HepG2 (cell line): ENCODE data around the gene LIF. TPM values are rescaled to one million over a fixed set of nuclear protein-coding genes. Genes with fewer than 3 reads are reported as not detected.

ENCODE experiments used
- ATAC-seq: fragments of 200-7000 bp; cut with Tn5 transposase; 3 replicates; pipeline ENCODE4 v1.9.1; 2020; ENCODE audit warnings: mild to moderate bottlenecking, moderate library complexity
- BruUV-seq: library from RNA; stranded (reverse); fragments of 400-500 nt; replicated peaks from 2 replicates; lab custom pipeline; 2021; lab: Mats Ljungman, UMichigan
- CTCF ChIA-PET: fragments of 300-600 bp; formaldehyde crosslinking; extraction: SDS; loops from one replicate; lab custom pipeline; 2021; ENCODE audit warnings: low total read pairs, inconsistent platforms, low intra/inter-chr PET ratio; lab: Yijun Ruan, JAX
- POLR2A ChIA-PET: fragments of 350-600 bp; sonication (Branson Sonifier 250); formaldehyde crosslinking; loops from one replicate; lab custom pipeline; 2020; ENCODE audit warnings: antibody characterized with exemption, inconsistent platforms; lab: Yijun Ruan, JAX
- DNase-seq: peaks from one replicate; pipeline ENCODE4 v3.0.0-alpha.2; 2015; ENCODE audit warnings: low spot score
- FAIRE-seq: peaks from 3 replicates; lab custom pipeline; 2011; peaks lifted over from hg19 to GRCh38; lab: Jason Lieb, UNC
- H2AFZ ChIP-seq: one replicate; pipeline ENCODE4 v1.6.1; 2011; ENCODE audit warnings: low read length, inconsistent platforms
- H3K27ac ChIP-seq: fragments of 300-600 bp; 3 replicates; pipeline ENCODE4 v1.8.0; 2011; ENCODE audit warnings: mixed run types, mild to moderate bottlenecking, mixed read lengths, low read length, inconsistent platforms; ENCODE audit not compliant: insufficient read depth; ENCODE audit errors: extremely low read length
- H3K27me3 ChIP-seq, 2 experiments: fragments of 200-600 bp in 1 of 2; 2 replicates in 1 of 2; 3 replicates in 1 of 2; pipeline versions ENCODE4 v1.6.0 to v1.8.0; 2011; ENCODE audit warnings: low read length in 2 of 2, mild to moderate bottlenecking in 2 of 2, moderate library complexity in 2 of 2, inconsistent platforms in 1 of 2; ENCODE audit not compliant: insufficient read depth in 2 of 2, control insufficient read depth in 1 of 2
- H3K36me3 ChIP-seq, 2 experiments: fragments of 200-600 bp in 1 of 2; replicated peaks in 1 of 2; 2 replicates in 1 of 2; 3 replicates in 1 of 2; pipeline versions ENCODE4 v1.5.1 to v1.8.0; 2011; ENCODE audit warnings: low read length in 2 of 2, inconsistent platforms in 1 of 2; ENCODE audit not compliant: insufficient read depth in 2 of 2, control insufficient read depth in 1 of 2
- H3K4me1 ChIP-seq: 2 replicates; pipeline ENCODE4 v1.5.1; 2012; ENCODE audit warnings: low read length, inconsistent platforms; ENCODE audit not compliant: insufficient read depth
- H3K4me2 ChIP-seq: 2 replicates; pipeline ENCODE4 v1.6.0; 2011; ENCODE audit warnings: low read depth, low read length, inconsistent platforms
- H3K4me3 ChIP-seq, 3 experiments: fragments of 200-600 bp in 1 of 3; sonication (generic), shearing (Covaris generic) in 1 of 3; replicated peaks in 1 of 3; 2 replicates each; pipeline ENCODE4 v1.5.1; 2011 to 2016; ENCODE audit warnings: low read length in 3 of 3, inconsistent platforms in 2 of 3, low read depth in 2 of 3, mild to moderate bottlenecking in 2 of 3, control low read depth in 1 of 3, mixed read lengths in 1 of 3; ENCODE audit not compliant: insufficient read depth in 1 of 3
- H3K79me2 ChIP-seq: one replicate; pipeline ENCODE4 v1.6.1; 2011; ENCODE audit warnings: low read length, inconsistent platforms; ENCODE audit not compliant: insufficient read depth
- H3K9ac ChIP-seq: 2 replicates; pipeline ENCODE4 v1.6.0; 2011; ENCODE audit warnings: mild to moderate bottlenecking, low read depth, low read length, inconsistent platforms; ENCODE audit not compliant: insufficient read depth
- H3K9me3 ChIP-seq: 2 replicates; pipeline ENCODE4 v1.5.1; 2012; ENCODE audit warnings: mild to moderate bottlenecking, low read length
- H4K20me1 ChIP-seq: 2 replicates; pipeline ENCODE4 v1.6.0; 2011; ENCODE audit warnings: inconsistent platforms, mild to moderate bottlenecking, low read length, moderate library complexity; ENCODE audit not compliant: insufficient read depth
- ATF7-NPFF ChIP-seq: sonication (generic); formaldehyde crosslinking; IDR thresholded peaks from 2 replicates; pipeline ENCODE4 v1.8.1; 2023; ENCODE audit warnings: mild to moderate bottlenecking, low read depth, missing genetic modification reagents, moderate library complexity
- CC2D1A ChIP-seq: sonication (generic); formaldehyde crosslinking; IDR thresholded peaks from 2 replicates; pipeline ENCODE4 v1.8.1; 2023; ENCODE audit warnings: mild to moderate bottlenecking, missing genetic modification reagents
- GABPA ChIP-seq, 2 experiments: IDR thresholded peaks; 2 replicates each; pipeline ENCODE4 v1.6.1; 2011 to 2016; ENCODE audit warnings: low read depth in 2 of 2, low read length in 1 of 2, missing biosample characterization in 1 of 2, missing genetic modification characterization in 1 of 2
- MEIS1 ChIP-seq: sonication (generic); formaldehyde crosslinking; IDR thresholded peaks from 2 replicates; pipeline ENCODE4 v1.9.0; 2021; ENCODE audit warnings: mild to moderate bottlenecking, missing genetic modification reagents, moderate library complexity, borderline replicate concordance
- MXD4 ChIP-seq: IDR thresholded peaks from 2 replicates; pipeline ENCODE4 v1.6.1; 2016; ENCODE audit warnings: mild to moderate bottlenecking, missing biosample characterization, missing genetic modification reagents
- PAX8 ChIP-seq: sonication (generic); formaldehyde crosslinking; IDR thresholded peaks from 2 replicates; pipeline ENCODE4 v1.8.0; 2022; ENCODE audit warnings: mild to moderate bottlenecking, missing genetic modification reagents, borderline replicate concordance
- POGK ChIP-seq: sonication (generic); formaldehyde crosslinking; conservative IDR thresholded peaks from 2 replicates; pipeline ENCODE4 v1.8.0; 2022; ENCODE audit warnings: mild to moderate bottlenecking, moderate library complexity, missing genetic modification reagents
- PRMT3 ChIP-seq: sonication (generic); formaldehyde crosslinking; IDR thresholded peaks from 2 replicates; pipeline ENCODE4 v1.8.1; 2022; ENCODE audit warnings: low read depth, mild to moderate bottlenecking, moderate library complexity, missing genetic modification reagents, borderline replicate concordance
- SETDB1 ChIP-seq: sonication (generic); formaldehyde crosslinking; IDR thresholded peaks from 2 replicates; pipeline ENCODE4 v1.5.1; 2020; ENCODE audit warnings: missing genetic modification reagents, mild to moderate bottlenecking, borderline replicate concordance
- SSRP1 ChIP-seq: IDR thresholded peaks from 2 replicates; pipeline ENCODE4 v1.6.1; 2016; ENCODE audit warnings: control low read depth
- TFE3 ChIP-seq: IDR thresholded peaks from 2 replicates; pipeline ENCODE4 v1.6.1; 2016
- ZBTB25 ChIP-seq: IDR thresholded peaks from 2 replicates; pipeline ENCODE4 v1.6.1; 2018; ENCODE audit warnings: missing genetic modification reagents
- ZBTB44 ChIP-seq: sonication (generic); formaldehyde crosslinking; IDR thresholded peaks from 2 replicates; pipeline ENCODE4 v1.4.0; 2020; ENCODE audit warnings: missing genetic modification reagents
- ZBTB7B ChIP-seq: sonication (generic); formaldehyde crosslinking; IDR thresholded peaks from 2 replicates; pipeline ENCODE4 v1.4.0; 2020; ENCODE audit warnings: missing genetic modification reagents
- ZNF124 ChIP-seq: sonication (generic); formaldehyde crosslinking; IDR thresholded peaks from 2 replicates; pipeline ENCODE4 v1.4.0; 2020; ENCODE audit warnings: missing genetic modification reagents
- ZNF558 ChIP-seq: sonication (generic); formaldehyde crosslinking; IDR thresholded peaks from 2 replicates; pipeline ENCODE4 v1.9.0; 2022; ENCODE audit warnings: mild to moderate bottlenecking, missing genetic modification reagents, borderline replicate concordance
- WGBS: methylation state at CpG from one replicate; pipeline ENCODE4 v1.1.6; 2017; ENCODE audit warnings: low lambda C conversion rate; 5-methylcytosine and 5-hydroxymethylcytosine counted together
- in situ Hi-C: cut with HindIII; loops from 2 replicates; pipeline ENCODE4 v1.10.0; 2017; ENCODE audit warnings: low pct_unique_long_range_greater_than_20kb; ENCODE audit not compliant: extremely low pct_ligation_motif_present
- intact Hi-C: fragments of 100-400 bp; cut with micrococcal nuclease; formaldehyde crosslinking; loops from one replicate; pipeline ENCODE4 v1.10.0; 2022; ENCODE audit not compliant: unreplicated experiment
- polyA plus RNA-seq, 8 experiments: library from polyadenylated mRNA; depleted of rRNA in 3 of 8; stranded (reverse) in 7 of 8; unstranded in 1 of 8; fragments of >200 nt; fragmentation: Illumina TruSeq in 4 of 8; extraction: Trizol in 4 of 8; gene quantifications; 2 replicates each; pipeline versions ENCODE4 v1.2.1 to v1.2.3, GENCODE V29; 2011 to 2016; ENCODE audit warnings: low read depth in 4 of 8, missing spikeins in 1 of 8, mixed read lengths in 1 of 8; ENCODE audit not compliant: insufficient read depth in 1 of 8
- total RNA-seq, 5 experiments: library from RNA; depleted of rRNA; stranded (reverse); fragments of >200 nt; fragmentation: Illumina TruSeq; extraction: Trizol; gene quantifications; 2 replicates each; pipeline ENCODE4 v1.2.3, GENCODE V29; 2016; ENCODE audit warnings: low read depth in 1 of 5
- TF ChIP-seq, protein P1 (sequence below): sonication (generic); IDR thresholded peaks from 2 replicates; pipeline ENCODE4 v1.6.1; 2016; ENCODE audit warnings: low read depth, borderline replicate concordance

The LIF gene
- total and polyA plus RNA-seq, 2 of the 13 experiments (the other 11 are each of a cell fraction or from before 2014, with no cell fraction given): 3.6 to 8.5 TPM

DNA sequence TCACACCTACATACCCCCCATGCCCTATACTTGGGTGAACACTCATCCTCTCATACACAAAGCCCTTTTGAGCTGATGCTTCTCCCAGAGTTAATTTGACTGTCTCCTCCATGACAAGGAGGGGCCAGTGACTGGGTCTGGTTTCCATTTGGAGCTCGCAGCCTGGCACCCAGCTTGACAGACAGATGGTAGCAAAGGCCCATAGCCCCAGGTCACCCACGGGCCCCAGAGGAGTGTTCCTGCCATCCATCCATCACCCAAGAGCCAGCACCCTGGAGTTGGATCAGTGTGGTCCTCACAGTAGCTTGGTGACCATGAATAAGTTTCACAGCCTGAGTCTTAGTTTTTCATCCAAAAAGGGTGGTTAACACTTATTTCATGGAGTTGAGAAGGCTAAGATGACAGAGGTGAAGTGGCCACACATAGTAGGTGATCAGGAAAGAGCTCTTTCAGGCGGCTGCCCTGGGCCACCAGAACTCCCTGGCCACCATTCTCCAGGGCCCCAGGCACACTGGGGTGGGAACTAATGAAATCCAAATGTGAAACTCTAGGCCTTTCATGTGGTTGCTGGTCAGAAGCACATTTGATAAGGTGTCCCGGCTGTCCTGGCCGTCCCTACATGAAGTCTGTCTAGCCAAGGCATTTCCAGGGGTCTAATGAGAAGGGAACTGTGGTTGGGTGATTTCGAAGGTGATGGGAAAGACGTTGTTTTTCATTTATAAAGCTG lies 42.4 kb downstream of the LIF start:
- H3K9me3 ChIP-seq: no peaks in the 10 kb centered on the region
- no peaks in the 10 kb centered on the region for H4K20me1 ChIP-seq
- in situ Hi-C loops: no loop called here
- H3K79me2 ChIP-seq: no peaks in the 10 kb centered on the region
- TF ChIP-seq ZNF124 (CRISPR knock-in tag): no peak
- TF ChIP-seq PRMT3: no peak
- no peak for TF ChIP-seq CC2D1A (CRISPR knock-in tag)
- TF ChIP-seq POGK (CRISPR knock-in tag): no peak
- no peak for TF ChIP-seq ZBTB7B (CRISPR knock-in tag)
- no peak for TF ChIP-seq PAX8 (CRISPR knock-in tag)
- no peak for TF ChIP-seq GABPA (IDR thresholded peaks at IDR 0.05; ENCODE audit: low read depth, low read length)
- TF ChIP-seq GABPA (CRISPR knock-in tag; IDR thresholded peaks at IDR 0.05; ENCODE audit: low read depth): no peak
- TF ChIP-seq, protein P1, sequence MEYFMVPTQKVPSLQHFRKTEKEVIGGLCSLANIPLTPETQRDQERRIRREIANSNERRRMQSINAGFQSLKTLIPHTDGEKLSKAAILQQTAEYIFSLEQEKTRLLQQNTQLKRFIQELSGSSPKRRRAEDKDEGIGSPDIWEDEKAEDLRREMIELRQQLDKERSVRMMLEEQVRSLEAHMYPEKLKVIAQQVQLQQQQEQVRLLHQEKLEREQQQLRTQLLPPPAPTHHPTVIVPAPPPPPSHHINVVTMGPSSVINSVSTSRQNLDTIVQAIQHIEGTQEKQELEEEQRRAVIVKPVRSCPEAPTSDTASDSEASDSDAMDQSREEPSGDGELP: no peak
- TF ChIP-seq ATF7-NPFF (CRISPR knock-in tag): no peak
- TF ChIP-seq ZBTB44: no peak
- no peak for TF ChIP-seq SETDB1 (CRISPR knock-in tag)
- no peak for TF ChIP-seq ZNF558
- no peak for TF ChIP-seq SSRP1 (CRISPR knock-in tag)
- TF ChIP-seq ZBTB25 (CRISPR knock-in tag): no peak
- TF ChIP-seq MXD4 (CRISPR knock-in tag): no peak
- TF ChIP-seq TFE3 (CRISPR knock-in tag): no peak
- TF ChIP-seq MEIS1: no peak
- no peak overlapping the region for H3K27ac ChIP-seq
- POLR2A ChIA-PET: interaction anchor here (0.6 to 1.5 kb wide), 2 partner anchors 9 to 185 kb away, joined by 3 to 4 read pairs; no protein-coding TSS in a partner anchor
- 72% methylated on average over 7 of the region's 7 CpGs for WGBS
- no TSS peak for BruUV-seq
- H3K27me3 ChIP-seq: no peaks in the 10 kb centered on the region
- CTCF ChIA-PET: no interaction called here
- H3K9ac ChIP-seq: no peak overlapping the region
- peaks cover 41% of the 10 kb centered on the region for H3K4me1 ChIP-seq
- FAIRE-seq (no peak), DNase-seq (no peak), ATAC-seq (no peak)
- intact Hi-C loops: no loop called here
- H2AFZ ChIP-seq: no peak overlapping the region
- no peaks in the 10 kb centered on the region for H3K36me3 ChIP-seq
- no peak overlapping the region for H3K4me3 ChIP-seq
- no peak overlapping the region for H3K4me2 ChIP-seq
